ENCODE data around the gene PTPRR.

PTPRR gene

DNA sequence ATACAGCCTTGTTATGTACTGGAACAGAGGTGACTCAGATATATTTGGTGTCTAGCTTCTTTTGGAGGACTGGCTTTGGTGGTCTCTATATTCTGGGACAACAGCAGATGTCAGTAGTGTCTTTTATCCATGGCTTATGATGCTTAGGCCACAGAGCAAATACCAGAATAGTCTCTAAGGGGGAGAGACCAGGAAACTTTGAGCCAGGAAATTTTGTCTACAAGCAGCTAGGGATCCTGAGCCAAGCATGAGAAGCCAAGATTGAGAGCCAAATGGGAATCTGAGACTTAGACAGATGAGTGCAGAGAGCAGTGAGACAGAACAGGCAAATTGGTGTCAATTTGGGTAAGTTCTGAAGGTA lies 28.4 kb upstream of the PTPRR start:
- H3K4me1 ChIP-seq (ENCODE audit: insufficient read depth, low read length, poor library complexity, severe bottlenecking) = no peaks in the 10 kb centered on the region
- no peaks in the 10 kb centered on the region for H3F3A ChIP-seq (ENCODE audit: low read depth)
- H3K36me3 ChIP-seq (ENCODE audit: insufficient read depth, low read length) = no peaks in the 10 kb centered on the region
- no peaks in the 10 kb centered on the region for H3K9me3 ChIP-seq (ENCODE audit: insufficient read depth, low read depth, low read length)
- no peaks in the 10 kb centered on the region for H3K27me3 ChIP-seq (ENCODE audit: insufficient read depth, low read length, poor library complexity, severe bottlenecking)
- TF ChIP-seq EZH2phosphoT487 (IDR thresholded peaks at IDR 0.05; ENCODE audit: borderline replicate concordance) = no peak
- TF ChIP-seq, protein P1, sequence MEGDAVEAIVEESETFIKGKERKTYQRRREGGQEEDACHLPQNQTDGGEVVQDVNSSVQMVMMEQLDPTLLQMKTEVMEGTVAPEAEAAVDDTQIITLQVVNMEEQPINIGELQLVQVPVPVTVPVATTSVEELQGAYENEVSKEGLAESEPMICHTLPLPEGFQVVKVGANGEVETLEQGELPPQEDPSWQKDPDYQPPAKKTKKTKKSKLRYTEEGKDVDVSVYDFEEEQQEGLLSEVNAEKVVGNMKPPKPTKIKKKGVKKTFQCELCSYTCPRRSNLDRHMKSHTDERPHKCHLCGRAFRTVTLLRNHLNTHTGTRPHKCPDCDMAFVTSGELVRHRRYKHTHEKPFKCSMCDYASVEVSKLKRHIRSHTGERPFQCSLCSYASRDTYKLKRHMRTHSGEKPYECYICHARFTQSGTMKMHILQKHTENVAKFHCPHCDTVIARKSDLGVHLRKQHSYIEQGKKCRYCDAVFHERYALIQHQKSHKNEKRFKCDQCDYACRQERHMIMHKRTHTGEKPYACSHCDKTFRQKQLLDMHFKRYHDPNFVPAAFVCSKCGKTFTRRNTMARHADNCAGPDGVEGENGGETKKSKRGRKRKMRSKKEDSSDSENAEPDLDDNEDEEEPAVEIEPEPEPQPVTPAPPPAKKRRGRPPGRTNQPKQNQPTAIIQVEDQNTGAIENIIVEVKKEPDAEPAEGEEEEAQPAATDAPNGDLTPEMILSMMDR (conservative IDR thresholded peaks at IDR 0.05; ENCODE audit: low read length) = peak; percentile 65
- H3K9me2 ChIP-seq (replicated peaks; ENCODE audit: low read depth, low read length) = no peaks in the 10 kb centered on the region
- no peaks in the 10 kb centered on the region for H4K20me1 ChIP-seq (ENCODE audit: insufficient read depth, low read length, poor library complexity, severe bottlenecking)
- no peak overlapping the region for H3K4me2 ChIP-seq (ENCODE audit: low read depth, low read length, poor library complexity, severe bottlenecking)
- H2AFZ ChIP-seq (ENCODE audit: low read length) = peak overlapping the region; percentile 14; the same call in 1 of the 2 replicates
- no peak overlapping the region for H3K4me3 ChIP-seq (ENCODE audit: low read length, poor library complexity, severe bottlenecking)
- no peak overlapping the region for H3K9ac ChIP-seq (ENCODE audit: low read depth, low read length, poor library complexity, severe bottlenecking)
- no peaks in the 10 kb centered on the region for H3K79me2 ChIP-seq (ENCODE audit: insufficient read depth, low read length)

DNA sequence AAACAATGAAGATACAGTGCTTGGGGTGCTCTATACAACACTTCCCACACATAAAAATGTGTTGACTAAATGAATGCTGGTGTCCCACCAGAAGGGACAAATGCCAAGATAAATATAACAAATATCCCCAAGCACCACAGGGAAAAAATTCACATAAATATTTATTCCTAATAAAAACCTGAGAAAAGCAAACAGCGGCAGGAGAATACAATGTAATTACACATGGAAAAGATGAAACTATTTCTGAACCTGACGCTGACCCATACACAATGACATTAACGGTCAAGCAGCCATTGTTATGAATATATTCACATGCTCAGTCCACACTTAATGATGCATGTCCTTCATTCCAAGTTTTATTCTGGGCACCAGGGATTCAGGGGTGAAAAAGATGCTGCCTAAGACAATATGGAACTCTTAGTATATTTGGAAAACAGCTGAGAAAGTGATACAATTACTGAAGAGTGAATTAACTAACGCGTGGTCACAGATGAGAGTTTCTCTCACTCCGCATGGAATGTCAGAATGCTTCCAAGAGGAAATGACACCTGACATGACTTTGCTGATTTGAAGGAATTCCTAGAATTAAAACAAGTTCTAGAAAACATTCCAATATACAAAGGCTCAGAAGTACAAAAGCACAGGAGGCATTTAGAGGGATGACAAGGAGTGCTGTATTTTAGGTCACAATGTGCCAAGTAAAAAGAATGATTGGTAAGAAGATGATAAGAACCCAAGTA lies 27.9 kb upstream of the PTPRR start:
- no peak overlapping the region for H3K4me3 ChIP-seq (ENCODE audit: low read length, poor library complexity, severe bottlenecking)
- no peak overlapping the region for H3K4me2 ChIP-seq (ENCODE audit: low read depth, low read length, poor library complexity, severe bottlenecking)
- H4K20me1 ChIP-seq (ENCODE audit: insufficient read depth, low read length, poor library complexity, severe bottlenecking) = no peaks in the 10 kb centered on the region
- H3K4me1 ChIP-seq (ENCODE audit: insufficient read depth, low read length, poor library complexity, severe bottlenecking) = no peaks in the 10 kb centered on the region
- TF ChIP-seq, protein P1 (conservative IDR thresholded peaks at IDR 0.05; ENCODE audit: low read length) = no peak
- TF ChIP-seq EZH2phosphoT487 (IDR thresholded peaks at IDR 0.05; ENCODE audit: borderline replicate concordance) = no peak
- no peaks in the 10 kb centered on the region for H3K9me3 ChIP-seq (ENCODE audit: insufficient read depth, low read depth, low read length)
- no peak overlapping the region for H3K9ac ChIP-seq (ENCODE audit: low read depth, low read length, poor library complexity, severe bottlenecking)
- no peaks in the 10 kb centered on the region for H3K79me2 ChIP-seq (ENCODE audit: insufficient read depth, low read length)
- no peaks in the 10 kb centered on the region for H3K9me2 ChIP-seq (replicated peaks; ENCODE audit: low read depth, low read length)
- H3K36me3 ChIP-seq (ENCODE audit: insufficient read depth, low read length) = no peaks in the 10 kb centered on the region
- H3K27me3 ChIP-seq (ENCODE audit: insufficient read depth, low read length, poor library complexity, severe bottlenecking) = no peaks in the 10 kb centered on the region
- H2AFZ ChIP-seq (ENCODE audit: low read length) = no peak overlapping the region
- no peaks in the 10 kb centered on the region for H3F3A ChIP-seq (ENCODE audit: low read depth)

GRCh38 chr12:70936203-70936813 lies 15.8 kb upstream of the PTPRR start:
- Histone ChIP-seq H3K79me2 (ENCODE audit: insufficient read depth, low read length) (no peaks in the 10 kb centered on the region), H3K36me3 (ENCODE audit: insufficient read depth, low read length) (no peaks in the 10 kb centered on the region), H4K20me1 (ENCODE audit: insufficient read depth, low read length, poor library complexity, severe bottlenecking) (no peaks in the 10 kb centered on the region), H3K9me2 (replicated peaks; ENCODE audit: low read depth, low read length) (no peaks in the 10 kb centered on the region), H2AFZ (ENCODE audit: low read length) (no peak overlapping the region), H3K4me2 (ENCODE audit: low read depth, low read length, poor library complexity, severe bottlenecking) (no peak overlapping the region), H3F3A (ENCODE audit: low read depth) (no peaks in the 10 kb centered on the region), H3K4me3 (ENCODE audit: low read length, poor library complexity, severe bottlenecking) (no peak overlapping the region), H3K9me3 (ENCODE audit: insufficient read depth, low read depth, low read length) (no peaks in the 10 kb centered on the region), H3K4me1 (ENCODE audit: insufficient read depth, low read length, poor library complexity, severe bottlenecking) (no peaks in the 10 kb centered on the region), H3K27me3 (ENCODE audit: insufficient read depth, low read length, poor library complexity, severe bottlenecking) (no peaks in the 10 kb centered on the region), H3K9ac (ENCODE audit: low read depth, low read length, poor library complexity, severe bottlenecking) (no peak overlapping the region)
- TF ChIP-seq, protein P1 (conservative IDR thresholded peaks at IDR 0.05; ENCODE audit: low read length) = no peak
- no peak for TF ChIP-seq EZH2phosphoT487 (IDR thresholded peaks at IDR 0.05; ENCODE audit: borderline replicate concordance)

Data from Loucy (cell line).